HG02571 (cell line): Measurements from ENCODE around the gene KRTAP4-7.
"Not testable (repeated sequence)": the region's sequence is repeated elsewhere in the genome, so short reads cannot be mapped to it uniquely, and the experiment has no call there.

ENCODE experiments used
- ATAC-seq: cut with Tn5 transposase; IDR thresholded peaks from one replicate; pipeline ENCODE4 v1.9.1; 2021; ENCODE audit warnings: mild to moderate bottlenecking, moderate library complexity; ENCODE audit not compliant: unreplicated experiment

KRTAP4-7 gene

DNA sequence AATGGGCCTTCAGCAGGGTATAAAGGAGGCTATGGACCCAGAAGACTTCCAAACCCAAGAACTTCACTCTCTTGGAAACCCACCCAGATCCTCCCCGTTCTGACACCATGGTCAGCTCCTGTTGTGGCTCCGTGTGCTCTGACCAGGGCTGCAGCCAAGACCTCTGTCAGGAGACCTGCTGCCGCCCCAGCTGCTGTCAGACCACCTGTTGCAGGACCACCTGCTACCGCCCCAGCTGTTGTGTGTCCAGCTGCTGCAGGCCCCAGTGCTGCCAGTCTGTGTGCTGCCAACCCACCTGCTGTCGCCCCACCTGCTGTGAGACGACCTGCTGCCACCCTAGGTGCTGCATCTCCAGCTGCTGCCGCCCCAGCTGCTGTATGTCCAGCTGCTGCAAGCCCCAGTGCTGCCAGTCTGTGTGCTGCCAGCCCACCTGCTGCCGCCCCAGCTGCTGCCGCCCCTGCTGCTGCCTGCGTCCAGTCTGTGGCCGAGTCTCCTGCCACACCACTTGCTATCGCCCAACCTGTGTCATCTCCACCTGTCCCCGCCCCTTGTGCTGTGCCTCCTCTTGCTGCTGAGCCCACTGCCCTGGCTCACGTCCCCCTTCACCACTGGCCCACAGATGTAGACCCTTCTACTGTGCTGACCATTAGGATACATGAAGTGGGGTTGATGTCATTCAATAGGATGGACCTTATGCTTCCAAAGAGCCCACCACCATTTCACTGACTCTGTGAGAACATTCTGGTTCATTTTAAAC is at the start of gene KRTAP4-7:
Gene KRTAP4-7 (plus strand): TSS at position 51 of the 757 bp plus-strand sequence. CDS start 57 bp downstream, at position 108.
- ATAC-seq: not testable (repeated sequence)

DNA sequence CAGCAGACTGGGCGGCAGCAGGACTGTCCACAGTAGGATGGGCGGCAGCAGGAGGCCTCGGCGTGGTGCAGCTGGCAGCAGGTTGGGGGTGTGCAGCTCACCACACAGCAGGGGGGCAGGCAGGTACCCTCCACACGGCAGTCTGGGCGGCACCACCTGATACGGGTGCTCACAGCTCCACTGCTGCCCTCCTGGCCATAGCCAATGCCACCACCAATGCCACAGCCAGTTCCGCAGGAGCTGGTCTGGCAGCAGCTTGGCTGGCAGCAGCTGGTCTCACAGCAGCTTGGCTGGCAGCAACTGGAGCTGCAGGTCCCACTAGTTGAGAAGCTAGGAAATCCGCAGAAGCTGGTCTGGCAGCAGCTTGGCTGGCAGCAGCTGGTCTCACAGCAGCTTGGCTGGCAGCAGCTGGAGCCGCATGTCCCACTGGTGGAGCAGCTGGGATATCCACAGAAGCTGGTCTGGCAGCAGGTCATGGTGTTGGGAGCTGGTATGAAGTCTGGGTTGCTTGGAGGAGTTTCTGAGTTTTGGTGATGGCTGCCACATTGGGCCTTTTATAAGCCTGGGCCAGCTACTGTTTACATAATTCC is 49.5 kb upstream of the KRTAP4-7 start, which contains the start of gene KRTAP1-3:
Gene KRTAP1-3 (minus strand): TSS at position 529 of the 590 bp plus-strand sequence. CDS start 53 bp downstream, at position 476.
- not testable (repeated sequence) for ATAC-seq

DNA sequence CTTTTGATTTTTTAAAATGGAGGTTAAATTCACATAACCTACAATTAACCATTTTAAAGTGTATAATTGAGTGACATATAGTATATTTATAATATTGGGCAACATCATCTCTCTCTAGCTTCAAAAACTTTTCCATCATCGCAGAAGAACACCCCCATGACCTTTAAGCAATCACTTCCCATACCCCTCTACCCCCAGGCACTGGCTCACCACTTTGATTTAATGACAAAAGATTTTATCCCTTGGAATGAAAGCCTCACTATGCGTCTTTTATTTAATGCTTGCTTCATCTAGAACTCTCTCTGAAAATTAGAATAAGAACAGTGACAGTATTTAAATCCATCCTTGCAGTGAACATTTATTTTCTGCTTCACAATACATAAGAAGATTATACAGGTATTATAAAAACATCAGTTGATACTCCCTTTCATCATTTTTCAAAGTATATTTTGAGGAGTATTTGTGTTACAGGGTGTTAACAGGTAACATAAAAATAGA is 46.0 kb upstream of the KRTAP4-7 start:
- no peak for ATAC-seq

DNA sequence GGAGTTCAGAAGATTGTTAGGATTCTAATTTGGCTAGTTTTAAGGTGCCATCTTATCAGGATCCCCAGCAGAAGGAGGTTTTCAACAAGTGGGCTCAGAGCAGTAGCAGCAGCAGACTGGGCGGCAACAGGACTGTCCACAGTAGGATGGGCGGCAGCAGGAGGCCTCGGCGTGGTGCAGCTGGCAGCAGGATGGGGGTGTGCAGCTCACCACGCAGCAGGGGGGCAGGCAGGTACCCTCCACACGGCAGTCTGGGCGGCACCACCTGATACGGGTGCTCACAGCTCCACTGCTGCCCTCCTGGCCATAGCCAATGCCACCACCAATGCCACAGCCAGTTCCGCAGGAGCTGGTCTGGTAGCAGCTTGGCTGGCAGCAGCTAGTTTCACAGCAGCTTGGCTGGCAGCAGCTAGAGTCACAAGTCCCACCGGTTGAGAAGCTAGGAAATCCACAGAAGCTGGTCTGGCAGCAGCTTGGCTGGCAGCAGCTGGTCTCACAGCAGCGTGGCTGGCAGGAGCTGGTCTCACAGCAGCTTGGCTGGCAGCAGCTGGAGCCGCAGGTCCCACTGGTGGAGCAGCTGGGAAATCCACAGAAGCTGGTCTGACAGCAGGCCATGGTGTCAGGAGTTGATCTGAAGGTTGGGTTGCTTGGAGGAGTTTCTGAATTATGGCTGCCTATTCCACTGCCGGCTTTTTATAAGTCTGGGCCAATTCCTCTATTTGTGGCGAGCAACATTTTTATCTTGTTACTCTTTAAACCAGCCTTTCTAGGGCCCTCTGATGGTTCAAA is 43.0 kb upstream of the KRTAP4-7 start, which contains the start of gene KRTAP1-1:
Gene KRTAP1-1 (minus strand): TSS at position 668 of the 789 bp plus-strand sequence. CDS start 53 bp downstream, at position 615.
- ATAC-seq: not testable (repeated sequence)

DNA sequence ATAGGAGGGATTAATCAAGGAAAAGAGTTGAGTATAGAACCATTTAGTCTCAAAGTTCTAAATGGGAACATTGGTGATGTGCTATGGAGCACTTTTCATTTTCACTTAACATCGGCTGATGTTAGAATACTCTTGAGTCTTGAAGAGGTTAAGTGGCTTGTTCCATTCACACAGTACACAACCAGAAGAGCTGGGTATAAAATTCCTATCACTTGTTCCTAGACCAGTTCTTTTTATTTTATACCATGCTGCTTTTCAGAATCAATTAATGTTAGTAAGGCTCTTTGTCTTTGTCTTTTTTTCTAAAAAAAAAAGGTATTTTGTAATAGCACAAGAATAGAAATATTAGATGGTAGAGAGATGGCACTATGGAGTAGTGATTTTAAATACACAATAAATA is 41.0 kb upstream of the KRTAP4-7 start:
- no peak for ATAC-seq

DNA sequence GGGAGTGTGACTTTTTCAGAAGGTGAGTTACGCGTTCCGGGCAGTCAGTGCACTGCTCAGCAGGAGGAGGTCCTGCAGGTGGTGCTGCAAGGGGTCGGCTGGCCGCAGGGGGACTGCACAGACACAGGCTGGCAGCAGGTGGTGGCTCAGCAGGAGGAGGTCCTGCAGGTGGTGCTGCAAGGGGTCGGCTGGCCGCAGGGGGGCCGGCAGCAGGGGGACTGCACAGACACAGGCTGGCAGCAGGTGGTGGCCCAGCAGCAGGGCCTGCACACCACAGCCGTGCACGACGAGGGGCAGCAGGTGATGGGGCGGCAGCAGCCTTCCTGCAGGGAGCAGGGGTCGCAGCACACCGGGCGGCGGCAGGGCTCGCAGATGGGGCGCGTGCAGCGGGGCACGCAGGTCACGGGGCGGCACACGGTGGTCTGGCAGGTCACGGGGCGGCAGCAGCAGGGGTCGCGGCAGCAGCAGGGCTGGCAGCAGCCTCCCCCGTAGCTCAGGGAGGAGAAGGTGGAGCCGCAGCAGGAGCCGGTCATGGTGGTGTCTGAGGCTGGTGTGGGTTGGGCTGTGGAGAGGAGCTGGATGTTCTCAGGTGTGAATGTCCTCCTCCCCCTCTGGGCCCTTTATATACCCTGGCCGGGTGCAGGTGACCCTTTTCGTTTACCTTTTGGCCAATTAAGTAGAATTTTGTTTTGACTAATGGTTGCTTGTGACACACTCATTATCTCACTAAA is 37.0 kb upstream of the KRTAP4-7 start, which contains the start of gene KRTAP2-1:
Gene KRTAP2-1 (minus strand): TSS at position 582 of the 731 bp plus-strand sequence. CDS start 49 bp downstream, at position 533.
- not testable (repeated sequence) for ATAC-seq

DNA sequence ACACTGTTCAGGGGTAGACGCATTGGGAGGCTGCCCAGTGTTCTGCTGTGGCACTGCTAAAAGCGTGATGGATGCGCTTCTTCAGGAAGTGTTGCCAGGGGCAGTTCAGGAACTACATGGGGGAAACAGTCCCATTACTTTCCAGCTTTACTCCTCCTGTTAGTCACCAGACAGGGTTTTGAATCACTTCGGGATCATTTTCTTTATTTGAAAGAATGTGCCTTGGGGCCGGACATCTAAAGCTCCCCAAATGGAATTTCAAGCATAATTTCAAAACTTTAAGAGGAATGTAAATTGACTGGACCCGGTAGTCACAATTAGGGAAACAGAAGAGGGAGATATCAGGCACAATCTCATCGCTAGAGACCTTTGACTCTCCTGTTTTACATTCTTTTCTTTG is 35.5 kb upstream of the KRTAP4-7 start:
- ATAC-seq: no peak

DNA sequence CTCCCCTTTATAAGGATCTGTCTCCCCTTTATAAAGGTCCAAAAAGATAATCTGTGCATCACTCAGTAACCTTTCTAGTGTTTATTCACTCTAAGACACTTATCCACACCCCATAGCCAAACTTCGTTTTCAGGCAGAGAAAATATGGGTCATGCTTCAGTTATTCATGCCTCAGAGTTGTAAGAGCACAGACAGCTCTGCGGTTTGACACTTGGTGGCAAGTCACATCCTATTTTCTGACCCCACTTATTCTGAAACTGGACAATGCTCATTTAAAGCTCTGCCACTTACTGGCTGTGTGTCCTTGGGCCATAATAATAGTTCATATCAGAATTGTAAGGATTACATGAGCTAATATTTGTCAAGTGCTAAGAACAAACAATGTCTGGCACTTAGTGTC is 34.8 kb upstream of the KRTAP4-7 start:
- ATAC-seq: no peak

DNA sequence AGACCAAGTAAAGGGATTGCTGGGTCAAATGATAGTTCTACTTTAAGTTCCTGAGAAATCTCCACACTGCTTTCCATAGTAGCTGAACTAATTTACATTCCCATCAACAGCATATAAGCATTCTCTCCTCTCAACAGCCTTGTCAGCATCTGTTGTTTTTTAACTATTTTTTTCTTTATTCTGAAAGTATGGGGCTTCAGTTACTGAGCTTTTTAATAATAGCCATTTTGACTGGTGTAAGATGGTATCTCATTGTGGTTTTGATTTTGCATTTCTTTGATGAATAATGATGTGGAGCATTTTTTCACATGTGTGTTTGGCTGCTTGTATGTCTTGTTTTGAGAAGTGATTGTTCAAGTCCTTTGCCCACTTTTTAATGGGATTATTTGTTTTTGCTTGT is 31.4 kb upstream of the KRTAP4-7 start:
- ATAC-seq: no peak

DNA sequence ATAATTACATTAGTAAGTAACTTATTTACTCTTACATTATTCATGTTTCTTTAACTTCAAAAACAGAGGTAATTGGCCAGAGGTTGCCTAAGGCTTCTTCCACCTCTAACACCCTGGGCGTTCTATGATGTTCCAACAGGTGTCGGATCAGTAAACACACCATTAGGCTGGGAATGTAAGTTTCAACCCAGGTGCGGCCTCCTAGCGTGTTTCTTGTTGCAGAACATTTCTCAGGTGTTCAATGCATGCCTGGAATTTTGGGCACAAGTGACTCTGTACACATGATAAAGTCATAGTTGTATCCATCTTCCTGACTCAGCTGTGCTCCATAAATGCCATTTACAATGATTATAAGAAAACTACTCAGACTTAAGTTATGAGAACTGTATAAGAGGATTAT is 29.9 kb upstream of the KRTAP4-7 start:
- ATAC-seq: no peak

DNA sequence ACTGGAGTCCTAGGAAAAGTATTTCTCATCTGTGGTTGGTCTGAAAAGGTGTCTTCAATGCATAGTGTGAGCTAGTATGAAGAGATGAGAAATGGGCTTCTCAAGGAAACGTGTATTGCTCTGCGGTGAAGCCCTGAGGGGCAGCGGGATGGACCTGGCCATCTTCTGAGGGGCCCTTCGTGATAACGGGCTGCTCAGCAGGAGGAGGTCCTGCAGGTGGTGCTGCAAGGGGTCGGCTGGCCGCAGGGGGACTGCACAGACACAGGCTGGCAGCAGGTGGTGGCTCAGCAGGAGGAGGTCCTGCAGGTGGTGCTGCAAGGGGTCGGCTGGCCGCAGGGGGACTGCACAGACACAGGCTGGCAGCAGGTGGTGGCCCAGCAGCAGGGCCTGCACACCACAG is 29.4 kb upstream of the KRTAP4-7 start:
- ATAC-seq: not testable (repeated sequence)

DNA sequence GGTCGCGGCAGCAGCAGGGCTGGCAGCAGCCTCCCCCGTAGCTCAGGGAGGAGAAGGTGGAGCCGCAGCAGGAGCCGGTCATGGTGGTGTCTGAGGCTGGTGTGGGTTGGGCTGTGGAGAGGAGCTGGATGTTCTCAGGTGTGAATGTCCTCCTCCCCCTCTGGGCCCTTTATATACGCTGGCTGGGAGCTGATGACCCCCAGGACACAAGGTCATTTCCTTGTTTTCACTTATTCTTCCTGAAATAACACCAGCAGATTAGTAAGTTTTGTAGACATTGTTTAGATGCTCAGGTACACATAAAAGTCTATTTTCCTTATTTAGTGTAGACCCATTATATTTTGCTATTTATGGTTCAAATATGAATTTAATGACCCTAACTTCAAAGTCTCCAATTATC is 28.8 kb upstream of the KRTAP4-7 start, which contains the start of gene KRTAP2-2:
Gene KRTAP2-2 (minus strand): TSS at position 101 of the 400 bp plus-strand sequence. CDS start 19 bp downstream, at position 82.
- ATAC-seq: not testable (repeated sequence)

DNA sequence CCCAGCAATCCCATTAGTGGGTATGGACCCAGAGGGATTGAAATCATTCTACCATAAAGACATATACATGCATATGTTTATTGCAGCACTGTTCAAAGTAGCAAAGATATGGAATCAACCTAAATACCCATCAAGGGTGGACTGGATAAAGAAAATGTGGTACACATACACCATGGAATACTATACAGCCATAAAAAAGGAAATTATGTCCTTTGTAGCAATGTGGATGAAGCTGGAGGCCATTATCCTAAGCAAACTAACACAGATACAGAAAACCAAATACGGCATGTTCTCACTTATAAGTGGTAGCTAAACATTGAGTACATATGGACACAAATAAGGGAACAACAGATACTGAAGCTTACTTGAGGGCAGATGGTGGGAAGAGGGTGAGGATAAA is 26.4 kb upstream of the KRTAP4-7 start:
- ATAC-seq: no peak

DNA sequence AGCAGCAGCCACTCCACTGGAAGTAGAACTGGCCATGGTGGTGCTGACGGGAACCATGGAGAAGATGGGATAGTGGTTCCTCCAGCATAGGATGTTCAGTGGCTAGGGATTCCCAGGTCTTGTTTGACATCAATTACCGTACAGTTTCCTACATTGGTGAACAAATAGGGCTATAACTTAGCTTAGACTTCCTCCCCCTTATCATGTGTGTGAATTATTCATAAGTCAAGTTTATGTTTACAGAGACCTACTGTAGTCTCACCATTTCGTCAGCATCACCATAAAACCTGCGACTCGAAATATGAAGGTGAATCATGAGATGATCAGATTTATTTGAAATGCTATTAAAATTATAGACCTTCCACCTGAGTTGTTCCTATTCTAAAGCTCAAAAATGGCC is 25.2 kb upstream of the KRTAP4-7 start:
- no peak for ATAC-seq

DNA sequence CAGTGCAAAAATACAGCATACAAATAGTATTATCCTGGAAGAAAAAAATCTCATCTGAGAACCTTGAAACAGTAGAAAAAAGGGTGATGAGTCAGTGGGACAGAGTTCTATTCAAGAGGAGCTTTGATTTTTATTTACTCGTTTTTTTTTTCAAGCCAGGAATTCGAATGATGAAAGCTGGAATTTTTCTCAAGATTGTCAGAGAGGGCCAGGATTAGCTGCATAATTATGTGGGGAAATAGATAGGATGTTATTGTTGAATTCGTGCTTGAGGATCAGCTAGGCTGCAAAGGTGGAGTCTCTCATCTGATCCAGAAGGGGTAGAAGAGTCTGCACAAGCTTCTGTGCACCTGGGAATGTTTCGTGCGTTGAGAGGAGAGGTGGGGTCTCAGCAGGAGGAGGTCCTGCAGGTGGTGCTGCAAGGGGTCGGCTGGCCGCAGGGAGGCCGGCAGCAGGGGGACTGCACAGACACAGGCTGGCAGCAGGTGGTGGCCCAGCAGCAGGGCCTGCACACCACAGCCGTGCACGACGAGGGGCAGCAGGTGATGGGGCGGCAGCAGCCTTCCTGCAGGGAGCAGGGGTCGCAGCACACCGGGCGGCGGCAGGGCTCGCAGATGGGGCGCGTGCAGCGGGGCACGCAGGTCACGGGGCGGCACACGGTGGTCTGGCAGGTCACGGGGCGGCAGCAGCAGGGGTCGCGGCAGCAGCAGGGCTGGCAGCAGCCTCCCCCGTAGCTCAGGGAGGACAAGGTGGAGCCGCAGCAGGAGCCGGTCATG is 24.5 kb upstream of the KRTAP4-7 start:
- ATAC-seq: not testable (repeated sequence)

DNA sequence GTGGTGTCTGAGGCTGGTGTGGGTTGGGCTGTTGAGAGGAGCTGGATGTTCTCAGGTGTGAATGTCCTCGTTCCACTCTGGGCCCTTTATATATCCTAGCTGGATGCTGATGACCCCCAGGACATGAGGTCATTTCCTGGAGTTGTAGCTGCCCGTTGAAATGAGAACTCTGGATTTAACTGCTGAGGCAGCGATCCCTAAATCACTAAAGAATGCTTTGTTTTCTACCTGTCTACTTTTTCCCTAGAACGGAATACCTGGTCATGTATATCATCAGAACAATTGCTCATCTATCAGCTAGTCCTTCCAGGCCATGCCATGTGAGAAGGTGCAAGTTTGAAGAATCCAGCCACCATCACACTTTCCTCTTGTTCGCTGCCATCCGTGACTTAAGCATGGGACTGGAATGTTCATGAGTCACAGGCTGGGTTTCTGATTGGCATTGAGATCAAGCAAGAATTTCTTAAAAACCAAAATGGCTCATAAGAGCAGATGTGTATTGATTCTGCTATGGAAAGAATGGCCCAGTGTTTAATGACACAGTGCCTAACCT is 23.8 kb upstream of the KRTAP4-7 start, which contains the start of gene KRTAP2-3:
Gene KRTAP2-3 (minus strand): TSS at position 63 of the 553 bp plus-strand sequence. CDS start 64 bp downstream, outside the sequence.
- no peak for ATAC-seq

DNA sequence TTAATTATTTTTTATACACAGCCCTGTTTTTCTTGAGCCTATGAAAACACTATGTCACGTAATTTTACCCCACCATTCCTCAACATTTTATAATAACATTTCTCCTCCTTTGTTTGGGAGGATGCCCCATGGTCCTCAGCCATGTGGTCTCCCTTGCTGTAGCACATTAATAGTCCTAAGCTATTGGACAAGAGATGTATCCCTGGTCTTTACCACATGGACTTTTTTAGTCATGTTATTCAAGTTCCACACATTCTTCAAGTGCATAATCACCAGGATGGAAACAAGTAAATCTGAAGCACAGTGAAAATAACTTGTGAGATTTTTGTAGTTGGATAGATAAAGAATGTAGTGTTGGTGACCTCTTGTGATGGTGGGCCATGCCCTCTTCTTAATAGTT is 22.0 kb upstream of the KRTAP4-7 start:
- ATAC-seq: no peak

DNA sequence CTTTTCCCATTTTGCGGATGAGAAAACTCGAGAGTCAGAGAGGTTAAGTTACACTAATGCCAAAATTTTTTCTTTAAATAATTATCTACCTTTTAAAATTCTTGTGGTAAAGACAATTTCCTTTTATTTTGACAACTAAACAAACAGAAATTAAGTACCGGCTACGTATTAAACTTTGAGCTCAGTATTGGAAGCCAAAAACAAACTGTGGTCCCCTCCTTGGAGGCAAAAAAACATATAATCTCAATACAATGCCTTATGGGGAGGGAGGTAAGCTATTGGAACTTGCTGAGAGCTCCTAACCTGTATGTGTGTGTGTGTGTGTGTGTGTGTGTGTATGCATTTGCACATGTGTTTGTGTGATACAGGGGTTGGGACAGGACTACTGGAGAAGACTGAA is 20.5 kb upstream of the KRTAP4-7 start:
- no peak for ATAC-seq

DNA sequence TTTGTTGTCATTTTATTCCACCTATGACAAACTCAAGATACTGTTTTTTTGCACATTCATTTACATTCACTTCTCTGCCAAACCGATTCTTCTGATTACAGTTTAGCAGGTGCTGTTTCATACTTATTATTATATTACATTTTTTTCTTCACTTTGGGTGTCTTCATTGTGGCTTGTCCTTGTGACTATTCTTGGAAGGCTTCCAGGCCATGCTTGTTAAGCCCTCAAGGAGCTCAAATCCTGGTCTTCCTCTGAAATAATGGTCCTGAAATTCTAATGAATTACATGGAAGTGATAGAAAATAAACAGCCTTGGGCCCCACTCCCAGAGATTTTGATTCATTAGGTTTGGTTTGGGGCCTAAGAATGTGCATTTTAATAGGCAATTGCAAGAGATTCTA is 19.6 kb upstream of the KRTAP4-7 start:
- no peak for ATAC-seq
